Measurements from ENCODE around the gene ITGAL.
A peak's percentile ranks its signal among the peaks of the same experiment; 100 is the strongest.

Gene ITGAL

GRCh38 chr16:30567160-30567990, 94.8 kb downstream of the ITGAL start:
- H3K36me3 Mint-ChIP-seq (ENCODE audit: low read depth) = no peaks in the 10 kb centered on the region
- H3K4me1 Mint-ChIP-seq = peaks cover 12% of the 10 kb centered on the region
- TF ChIP-seq CTCF (IDR thresholded peaks at IDR 0.05; ENCODE audit: unreplicated experiment in 3 of 3) = no peak
- H3K4me3 Mint-ChIP-seq = no peak overlapping the region
- peaks cover 5% of the 10 kb centered on the region for H3K27me3 Mint-ChIP-seq (ENCODE audit: low read depth)
- H3K27ac Mint-ChIP-seq = peak overlapping the region in 1 of 3 experiments; percentile 59
- no peaks in the 10 kb centered on the region for H3K9me3 Mint-ChIP-seq

GRCh38 chr16:30567991-30568638, 95.6 kb downstream of the ITGAL start:
- Mint-ChIP-seq H3K36me3 (ENCODE audit: low read depth) (no peaks in the 10 kb centered on the region), H3K4me3 (no peak overlapping the region), H3K9me3 (no peaks in the 10 kb centered on the region), H3K27ac (peak overlapping the region in 1 of 3 experiments; percentile 59), H3K4me1 (peaks cover 15% of the 10 kb centered on the region), H3K27me3 (ENCODE audit: low read depth) (peaks cover 5% of the 10 kb centered on the region)
- no peak for TF ChIP-seq CTCF (IDR thresholded peaks at IDR 0.05; ENCODE audit: unreplicated experiment in 3 of 3)

GRCh38 chr16:30569281-30569680, 96.7 kb downstream of the ITGAL start:
- peaks cover 5% of the 10 kb centered on the region for H3K27me3 Mint-ChIP-seq (ENCODE audit: low read depth)
- no peaks in the 10 kb centered on the region for H3K9me3 Mint-ChIP-seq
- no peak overlapping the region for H3K4me3 Mint-ChIP-seq
- H3K36me3 Mint-ChIP-seq (ENCODE audit: low read depth) = no peaks in the 10 kb centered on the region
- TF ChIP-seq CTCF (IDR thresholded peaks at IDR 0.05; ENCODE audit: unreplicated experiment in 3 of 3) = no peak
- peaks cover 19% of the 10 kb centered on the region for H3K4me1 Mint-ChIP-seq
- H3K27ac Mint-ChIP-seq = peak overlapping the region in 1 of 3 experiments; percentile 65

- peak overlapping the region; percentile 92 to 96 (median 94) for H3K4me3 Mint-ChIP-seq
- H3K4me1 Mint-ChIP-seq = peaks cover 19% of the 10 kb centered on the region
- H3K27ac Mint-ChIP-seq = peak overlapping the region; percentile 99 to 100 (median 100)
- H3K36me3 Mint-ChIP-seq (ENCODE audit: low read depth) = no peaks in the 10 kb centered on the region
- H3K27me3 Mint-ChIP-seq (ENCODE audit: low read depth) = peaks cover 5% of the 10 kb centered on the region
- TF ChIP-seq CTCF (IDR thresholded peaks at IDR 0.05; ENCODE audit: unreplicated experiment in 3 of 3) = no peak
- no peaks in the 10 kb centered on the region for H3K9me3 Mint-ChIP-seq
Observed at GRCh38 chr16:30569746-30570635, 97.4 kb downstream of the ITGAL start.

DNA sequence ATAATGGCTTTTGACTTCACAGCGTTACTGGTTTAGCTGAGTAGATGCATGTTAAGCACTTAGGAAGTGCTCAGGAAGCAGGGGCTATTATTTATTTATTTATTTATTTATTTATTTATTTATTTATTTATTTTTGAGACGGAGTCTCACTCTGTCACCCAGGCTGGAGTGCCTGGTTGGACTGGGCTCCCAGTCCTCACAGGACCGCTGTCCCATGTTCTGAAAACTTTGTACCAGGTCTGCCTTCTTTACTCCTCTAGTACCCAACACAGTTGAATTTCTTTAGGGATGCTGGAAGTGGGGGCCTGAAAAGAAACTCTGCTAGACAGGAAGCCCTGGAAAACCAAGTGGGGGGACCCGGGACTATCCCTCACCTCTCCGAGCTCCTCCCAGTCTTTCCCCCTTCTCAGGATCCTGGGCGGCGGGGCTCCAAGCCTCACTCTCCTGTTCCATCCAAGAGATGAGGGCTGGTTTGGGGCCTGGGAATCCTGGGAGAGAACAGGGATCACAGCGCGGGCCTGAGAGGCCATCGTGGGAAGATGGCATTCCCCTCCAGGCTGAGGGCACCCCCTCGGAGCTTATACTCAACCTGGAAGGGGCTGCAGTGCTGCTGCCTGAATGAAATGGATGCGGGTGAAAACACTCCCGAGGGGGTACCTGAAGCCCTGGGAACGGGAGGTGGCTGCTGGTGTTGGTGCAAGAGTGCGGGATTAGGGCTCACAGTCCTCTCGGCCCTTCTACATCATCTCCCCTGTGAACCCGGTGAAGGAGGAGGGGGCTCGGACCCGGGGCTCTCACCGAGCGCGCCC, 98.3 kb downstream of the ITGAL start:
- Mint-ChIP-seq H3K27ac (peak overlapping the region; percentile 99 to 100 (median 100)), H3K4me1 (peaks cover 19% of the 10 kb centered on the region), H3K9me3 (no peaks in the 10 kb centered on the region), H3K4me3 (peak overlapping the region; percentile 92 to 96 (median 94)), H3K36me3 (ENCODE audit: low read depth) (no peaks in the 10 kb centered on the region), H3K27me3 (ENCODE audit: low read depth) (peaks cover 5% of the 10 kb centered on the region)
- no peak for TF ChIP-seq CTCF (IDR thresholded peaks at IDR 0.05; ENCODE audit: unreplicated experiment in 3 of 3)

All from nephron (organoid).